HG03135 (cell line): ENCODE measurements around the gene NOXO1.
A peak's percentile ranks its signal among the peaks of the same experiment; 100 is the strongest.

Experiments used
- ATAC-seq: cut with Tn5 transposase; IDR thresholded peaks from one replicate; pipeline ENCODE4 v1.9.1; 2021; ENCODE audit warnings: mild to moderate bottlenecking, moderate library complexity; ENCODE audit not compliant: unreplicated experiment

Gene NOXO1

DNA sequence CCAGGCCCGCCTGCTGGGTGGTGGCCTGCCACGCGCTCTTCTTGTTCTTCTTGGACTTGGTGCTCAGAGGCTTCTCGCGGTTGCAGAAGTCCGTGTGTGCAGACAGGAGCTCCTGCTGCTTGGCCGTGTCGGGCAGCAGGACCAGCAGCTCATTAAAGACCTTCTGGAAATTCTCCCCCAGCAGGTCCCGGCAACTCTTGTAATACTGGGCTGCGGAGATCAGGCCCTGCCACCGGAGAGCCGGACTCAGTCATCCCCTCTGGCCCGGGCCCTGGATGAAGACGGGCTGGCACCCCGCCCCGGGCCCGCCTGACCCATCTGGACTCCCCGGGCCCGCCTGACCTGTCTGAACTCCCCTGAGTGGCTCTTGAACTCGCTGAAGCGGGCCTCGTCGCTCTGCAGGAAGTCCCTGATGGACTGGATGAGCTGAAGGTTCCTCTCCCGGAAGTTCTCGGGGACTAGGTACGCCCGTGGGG is 17.1 kb upstream of the NOXO1 start:
- ATAC-seq: no peak

DNA sequence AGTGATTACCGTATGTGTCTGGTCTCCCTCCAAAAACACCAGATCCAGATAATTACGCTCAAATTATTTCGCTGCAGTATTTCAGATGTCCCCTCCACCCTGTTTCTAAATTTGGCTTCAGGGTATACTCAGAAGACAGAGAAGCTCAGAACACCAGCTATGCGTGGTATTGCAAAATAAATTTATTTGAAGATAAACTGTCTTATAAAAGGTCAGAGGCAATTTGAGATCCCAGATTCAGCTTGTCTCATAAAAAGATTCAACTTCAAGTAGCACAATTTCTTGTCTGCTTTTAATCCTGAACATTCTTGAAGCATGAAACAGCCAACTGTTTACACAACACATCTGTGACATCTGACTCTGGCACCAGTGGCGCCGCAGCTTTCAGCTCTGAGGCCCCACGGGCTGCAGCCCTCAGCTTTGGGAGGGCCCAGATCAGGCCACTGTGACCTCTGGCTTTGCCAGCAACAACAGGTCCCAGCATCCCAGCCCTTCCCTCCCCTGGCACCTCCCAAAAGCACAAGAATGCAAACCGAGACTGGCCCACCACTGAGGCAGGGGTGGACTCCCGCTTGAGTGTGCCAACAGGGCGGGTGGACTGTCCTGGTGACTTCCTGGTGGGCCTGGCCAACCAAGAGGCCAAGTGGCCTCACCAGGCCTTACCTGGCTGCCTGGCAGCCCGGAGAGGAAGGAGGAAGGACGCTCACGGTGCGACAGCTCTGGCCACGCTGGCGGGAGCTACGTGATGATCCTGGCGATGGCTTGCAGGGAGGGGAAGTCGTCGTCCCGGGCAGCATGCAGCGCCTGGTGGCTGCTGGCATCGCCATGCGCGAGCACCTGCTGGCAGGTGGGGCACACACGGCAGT is 16.5 kb upstream of the NOXO1 start:
- no peak for ATAC-seq

DNA sequence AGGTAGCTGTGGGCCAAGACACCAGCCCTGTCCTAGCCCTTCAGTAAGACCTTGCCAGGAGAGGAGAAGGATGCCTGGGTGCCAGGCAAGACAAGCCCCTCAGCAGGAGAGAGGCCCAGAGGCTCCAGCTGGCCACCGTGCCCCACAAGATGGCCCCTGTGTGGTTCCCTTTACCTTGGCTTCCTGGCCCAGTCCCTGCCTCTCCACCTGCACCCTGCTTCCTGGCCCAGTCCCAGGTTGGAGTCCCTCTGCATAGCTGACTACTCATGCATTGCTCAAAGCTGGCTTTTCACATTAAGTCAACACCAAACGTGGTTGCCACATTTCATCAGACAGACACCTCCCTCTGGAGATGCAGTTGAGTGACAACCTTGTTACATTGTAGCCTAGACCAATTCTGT is 12.5 kb upstream of the NOXO1 start:
- ATAC-seq: no peak

- ATAC-seq: no peak
Observed at GRCh38 chr16:1992704-1993317, 11.5 kb upstream of the NOXO1 start.

DNA sequence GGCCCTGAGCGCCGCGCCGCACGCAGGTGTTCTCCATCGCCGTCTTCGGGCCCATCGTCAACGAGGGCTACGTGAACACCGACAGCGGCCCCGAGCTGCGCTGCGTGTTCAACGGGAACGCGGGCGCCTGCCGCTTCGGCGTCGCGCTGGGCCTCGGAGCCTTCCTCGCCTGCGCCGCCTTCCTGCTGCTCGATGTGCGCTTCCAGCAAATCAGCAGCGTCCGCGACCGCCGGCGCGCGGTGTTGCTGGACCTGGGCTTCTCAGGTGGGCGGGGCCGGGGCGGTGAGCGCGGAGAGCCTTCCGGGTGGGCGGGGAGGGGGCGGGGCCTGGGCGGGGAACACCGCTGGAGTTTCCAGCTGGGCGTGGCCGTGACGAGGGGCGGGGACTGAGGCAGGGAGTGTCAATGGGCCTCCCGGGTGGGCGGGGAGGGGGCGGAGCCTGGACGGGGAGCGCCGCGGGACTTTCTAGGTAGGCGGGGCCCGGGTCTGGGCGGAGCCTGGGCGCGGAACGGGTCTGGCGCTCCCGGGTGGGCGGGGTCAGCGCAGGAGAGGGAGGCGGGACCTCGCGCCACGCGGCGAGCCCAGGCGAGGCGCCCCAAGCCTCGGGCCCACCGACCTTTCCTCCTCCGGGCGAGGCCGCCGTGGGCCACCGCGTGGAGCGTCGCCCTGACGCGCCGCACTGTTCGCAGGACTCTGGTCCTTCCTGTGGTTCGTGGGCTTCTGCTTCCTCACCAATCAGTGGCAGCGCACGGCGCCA is 10.9 kb upstream of the NOXO1 start:
- ATAC-seq: peak; percentile 47

DNA sequence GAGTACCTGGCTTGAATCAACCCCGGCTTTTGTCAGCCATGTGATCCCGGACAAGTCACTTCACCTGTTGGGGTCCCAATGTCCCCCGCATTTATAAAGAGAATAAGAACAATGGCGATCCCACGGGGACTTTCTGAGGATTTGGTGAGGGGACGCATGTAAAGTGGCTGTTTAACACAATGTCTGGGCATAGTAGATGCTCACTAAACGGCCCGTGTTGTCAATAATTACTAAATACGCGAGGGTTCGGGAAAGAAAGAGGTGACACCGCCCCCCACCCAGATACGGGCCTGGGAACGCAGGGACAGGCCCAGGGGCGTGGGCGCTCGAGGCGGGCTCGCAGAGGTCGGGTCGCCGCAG is 10.3 kb upstream of the NOXO1 start:
- ATAC-seq: no peak

GRCh38 chr16:1991135-1991551 is 9.9 kb upstream of the NOXO1 start:
- ATAC-seq: no peak

DNA sequence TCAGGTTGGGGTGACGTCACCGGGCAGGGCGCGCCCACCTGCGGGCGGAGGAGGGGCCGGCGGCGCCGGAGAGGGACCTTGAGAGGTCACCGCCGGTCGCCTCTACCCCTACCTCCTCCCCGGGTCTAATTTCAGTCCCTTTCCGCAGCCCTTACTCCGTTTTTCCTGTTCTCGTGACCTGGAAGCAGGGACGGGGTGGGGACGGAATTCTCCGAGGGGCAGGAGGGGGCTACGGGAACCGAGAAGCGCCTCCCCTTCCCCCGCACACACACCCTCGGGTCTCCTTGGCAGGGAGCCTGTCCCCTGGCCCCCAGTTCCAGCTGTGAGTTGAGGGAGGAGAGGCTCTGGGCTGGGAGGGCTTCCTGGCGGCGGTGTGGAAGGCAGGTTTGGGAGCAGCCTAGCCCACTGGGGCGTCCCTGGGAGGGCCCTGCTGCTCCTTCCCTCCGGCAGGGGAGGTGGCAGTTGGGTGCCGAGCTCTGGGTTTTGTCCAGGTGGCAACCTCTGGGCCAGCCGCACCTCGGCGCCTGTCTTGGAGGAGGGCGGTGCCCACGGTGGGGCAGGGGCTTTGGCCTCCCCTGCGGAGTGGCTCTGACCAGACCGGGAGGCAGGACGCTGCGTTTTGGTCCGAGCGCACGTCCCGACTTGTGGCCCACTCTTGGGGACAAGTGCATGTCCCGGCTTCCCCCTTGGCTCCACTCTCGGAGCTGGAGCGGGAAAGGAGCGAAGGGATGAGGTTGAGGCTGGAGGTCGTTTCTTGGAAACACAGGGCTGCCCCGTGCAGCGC is 9.3 kb upstream of the NOXO1 start:
- no peak for ATAC-seq

- ATAC-seq: no peak
Observed at GRCh38 chr16:1990101-1990350, 8.8 kb upstream of the NOXO1 start.

DNA sequence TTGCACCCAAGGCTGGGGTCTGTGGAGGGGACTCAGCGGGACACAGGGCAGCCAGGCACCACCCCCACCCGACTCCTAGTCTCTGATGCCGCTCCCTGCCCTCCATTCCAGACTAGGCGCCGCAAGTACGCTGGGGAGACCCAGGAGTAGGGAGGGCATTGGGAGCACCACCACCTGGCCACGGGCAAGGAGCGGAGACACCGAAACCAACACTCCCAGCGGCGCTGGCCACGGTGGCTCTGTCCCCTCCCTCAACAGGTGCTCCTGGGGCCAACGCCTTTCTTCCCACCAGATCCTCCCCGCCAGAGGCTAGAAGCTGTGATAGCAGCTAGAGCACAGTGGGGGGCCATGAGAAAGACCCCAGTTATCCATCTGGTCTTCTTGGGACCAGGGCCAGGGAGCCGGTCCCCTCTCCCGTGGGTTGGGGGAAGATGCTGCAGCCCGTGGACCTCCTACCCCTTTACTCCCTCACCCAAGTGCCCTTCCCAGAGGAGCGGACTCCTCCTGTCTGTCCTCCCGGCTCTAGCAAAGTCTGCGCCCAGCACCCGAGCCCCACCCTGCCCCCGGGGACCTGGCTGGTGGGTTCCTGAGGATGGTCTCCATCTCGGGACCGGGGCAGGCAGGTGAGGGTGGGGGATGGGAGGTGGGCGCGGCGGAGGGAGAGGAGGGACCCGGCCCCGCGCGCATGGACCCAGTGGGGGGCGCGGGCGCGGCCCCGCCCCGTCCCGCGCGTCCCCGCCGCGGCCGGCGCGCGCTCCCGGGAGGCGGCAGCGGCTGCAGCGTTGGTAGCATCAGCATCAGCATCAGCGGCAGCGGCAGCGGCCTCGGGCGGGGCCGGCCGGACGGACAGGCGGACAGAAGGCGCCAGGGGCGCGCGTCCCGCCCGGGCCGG is 8.2 kb upstream of the NOXO1 start, which contains the start of gene SYNGR3:
TSS of gene SYNGR3 (plus strand) at position 762 of the 892 bp plus-strand sequence. CDS start 133 bp downstream, outside the sequence.
- ATAC-seq: no peak

DNA sequence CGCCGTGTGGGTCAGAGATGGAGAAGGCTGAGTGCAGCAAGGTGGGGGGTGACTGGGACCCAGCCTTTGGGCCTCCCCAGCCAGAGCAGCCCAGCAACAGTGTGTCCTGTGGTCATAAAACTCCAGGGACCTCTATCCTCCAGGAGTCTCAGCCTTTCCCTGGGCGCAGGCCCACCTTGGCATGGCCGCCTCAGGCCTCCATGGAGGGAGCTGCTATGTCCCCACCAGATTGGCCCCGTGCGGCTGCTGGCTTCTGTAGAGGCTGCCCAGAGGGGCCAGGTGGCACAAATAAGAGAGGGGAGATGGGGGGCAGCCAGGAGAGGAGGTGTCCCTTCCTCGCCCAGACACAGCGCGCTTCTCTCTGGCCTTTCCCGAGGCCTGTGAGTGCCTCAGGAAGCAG is 5.9 kb upstream of the NOXO1 start:
- no peak for ATAC-seq

DNA sequence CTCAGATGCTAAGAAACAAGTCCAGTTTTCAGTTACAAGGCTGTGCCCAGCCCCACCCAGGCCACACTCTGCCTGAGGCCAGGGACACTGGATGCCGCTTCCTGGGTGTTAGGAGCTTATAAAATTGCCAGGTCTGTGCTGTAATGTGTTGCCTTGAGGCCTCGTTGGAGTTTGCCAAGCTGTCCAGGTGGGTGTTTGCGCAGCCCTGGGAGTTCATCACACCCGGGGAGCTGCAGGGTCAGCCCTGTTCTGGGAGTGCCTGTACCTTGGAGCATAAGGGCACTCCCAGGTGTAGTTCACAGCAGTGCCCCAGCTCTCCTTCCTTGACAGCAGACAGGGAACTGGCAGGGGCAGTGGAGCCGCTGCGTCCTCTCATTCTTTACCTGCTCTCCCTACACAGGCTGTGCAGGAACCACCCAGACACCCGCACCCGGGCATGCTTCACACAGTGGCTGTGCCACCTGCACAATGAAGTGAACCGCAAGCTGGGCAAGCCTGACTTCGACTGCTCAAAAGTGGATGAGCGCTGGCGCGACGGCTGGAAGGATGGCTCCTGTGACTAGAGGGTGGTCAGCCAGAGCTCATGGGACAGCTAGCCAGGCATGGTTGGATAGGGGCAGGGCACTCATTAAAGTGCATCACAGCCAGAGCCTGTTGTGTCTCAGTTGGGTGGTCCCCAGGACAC is 4.3 kb upstream of the NOXO1 start:
- no peak for ATAC-seq

- ATAC-seq: peak; percentile 10
Observed at GRCh38 chr16:1984347-1985225, 3.3 kb upstream of the NOXO1 start.

- ATAC-seq: peak; percentile 61
Observed at GRCh38 chr16:1983544-1984346, 2.5 kb upstream of the NOXO1 start, which contains the start of gene GFER. TSS of gene GFER (plus strand) at chr16:1984193. CDS start at chr16:1984219, 26 bp downstream.

- ATAC-seq: no peak
Observed at GRCh38 chr16:1982991-1983543, 1.8 kb upstream of the NOXO1 start.

DNA sequence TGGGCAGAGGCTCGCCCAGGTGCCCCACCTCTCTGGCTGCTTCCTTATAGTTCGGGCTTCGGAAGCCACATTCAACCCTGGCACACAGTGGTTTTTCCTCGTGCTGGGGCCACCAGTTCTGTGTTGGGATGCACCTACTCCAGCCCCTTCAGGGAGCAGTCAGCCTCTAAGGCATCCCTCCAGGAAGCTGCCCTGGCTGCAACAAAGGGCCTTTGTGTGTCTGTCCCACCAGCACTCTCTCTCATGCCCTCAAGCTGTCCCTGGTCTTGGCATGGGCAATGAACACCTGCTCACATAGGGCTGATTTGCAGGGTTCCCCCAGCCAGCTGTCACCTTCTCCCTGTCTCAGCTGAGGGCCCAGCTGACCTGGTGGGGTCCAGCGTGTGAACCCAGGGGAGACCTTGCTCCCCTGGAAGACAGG is 754 bp upstream of the NOXO1 start:
- no peak for ATAC-seq

- ATAC-seq: no peak
Observed at GRCh38 chr16:1980770-1981087, 540 bp downstream of the NOXO1 start.
